GM12878 (cell line): Measurements from ENCODE around the gene ITSN1. TPM values are rescaled to one million over a fixed set of nuclear protein-coding genes. Genes with fewer than 3 reads are reported as not detected.

Source experiments
- CUX1 ChIP-seq: IDR thresholded peaks from 2 replicates; pipeline ENCODE4 v1.6.1; 2012; ENCODE audit warnings: improper control_type of control experiment, low read depth, low read length; ENCODE audit not compliant: insufficient replicate concordance
- GABPA ChIP-seq: IDR thresholded peaks from 2 replicates; pipeline ENCODE4 v1.6.1; 2014; ENCODE audit warnings: antibody characterized with exemption, low read depth, mild to moderate bottlenecking, inconsistent platforms
- LARP7 ChIP-seq: fragments of 450-650 bp; IDR thresholded peaks from 2 replicates; pipeline ENCODE4 v1.6.1; 2017; ENCODE audit warnings: mild to moderate bottlenecking
- NFYA ChIP-seq: IDR thresholded peaks from 2 replicates; pipeline ENCODE4 v1.6.1; 2011; ENCODE audit warnings: low read depth, mild to moderate bottlenecking, low read length, improper control_type of control experiment, borderline replicate concordance
- POLR2A ChIP-seq: IDR thresholded peaks from 2 replicates; pipeline ENCODE4 v1.6.1; 2011; ENCODE audit warnings: low read depth, mild to moderate bottlenecking, low read length
- SIN3A ChIP-seq: IDR thresholded peaks from 2 replicates; pipeline ENCODE4 v1.6.1; 2012; ENCODE audit warnings: low read depth, low read length, improper control_type of control experiment
- SIX5 ChIP-seq: IDR thresholded peaks from 2 replicates; pipeline ENCODE4 v1.6.1; 2011; ENCODE audit warnings: mild to moderate bottlenecking, low read depth, low read length, moderate library complexity; ENCODE audit not compliant: severe bottlenecking
- TAF1 ChIP-seq: IDR thresholded peaks from 2 replicates; pipeline ENCODE4 v1.6.1; 2011; ENCODE audit warnings: mild to moderate bottlenecking, low read depth, low read length, borderline replicate concordance
- TCF3 ChIP-seq: IDR thresholded peaks from 2 replicates; pipeline ENCODE4 v1.6.1; 2012; ENCODE audit warnings: low read depth, mild to moderate bottlenecking, low read length, borderline replicate concordance; ENCODE audit not compliant: insufficient read depth
- polyA plus RNA-seq, 11 experiments: library from polyadenylated mRNA; depleted of rRNA in 4 of 11; unstranded in 6 of 11; stranded (reverse) in 5 of 11; fragments of >200 nt; fragmentation: Nextera tagmentation in 4 of 11; fragmentation: Illumina TruSeq in 1 of 11; extraction: Ambion mirVana in 4 of 11; extraction: Trizol in 1 of 11; gene quantifications; 1 replicate in 1 of 11; 2 replicates in 10 of 11; pipeline versions ENCODE4 v1.2.1 to v1.2.3, GENCODE V29; 2011 to 2016; ENCODE audit warnings: inconsistent platforms in 2 of 11, missing spikeins in 2 of 11, low read depth in 1 of 11
- total RNA-seq, 4 experiments: library from RNA; depleted of rRNA in 3 of 4; stranded (reverse); fragments of >200 nt in 3 of 4; fragmentation: Illumina TruSeq in 1 of 4; extraction: Trizol in 1 of 4; gene quantifications; 2 replicates each; pipeline versions ENCODE4 v1.2.1 to v1.2.3, GENCODE V29; 2013 to 2021
- TF ChIP-seq, protein P1 (sequence below): IDR thresholded peaks from 2 replicates; pipeline ENCODE4 v1.6.1; 2012; ENCODE audit warnings: mild to moderate bottlenecking, low read depth, low read length
- TF ChIP-seq, protein P2 (sequence below): fragments of 150-350 bp; IDR thresholded peaks from 2 replicates; pipeline ENCODE4 v1.6.1; 2014; ENCODE audit warnings: mild to moderate bottlenecking, low read depth, low read length

ITSN1 gene
- total and polyA plus RNA-seq, 10 of the 15 experiments (the other 5 are each of a cell fraction or from before 2014, with no cell fraction given), result 0.89 to 10.6 (median 4.8) TPM

GRCh38 chr21:33641352-33642026, 812 bp upstream of the ITSN1 start, which contains the start of gene CRYZL1 (continued):
- TF ChIP-seq, protein P1, sequence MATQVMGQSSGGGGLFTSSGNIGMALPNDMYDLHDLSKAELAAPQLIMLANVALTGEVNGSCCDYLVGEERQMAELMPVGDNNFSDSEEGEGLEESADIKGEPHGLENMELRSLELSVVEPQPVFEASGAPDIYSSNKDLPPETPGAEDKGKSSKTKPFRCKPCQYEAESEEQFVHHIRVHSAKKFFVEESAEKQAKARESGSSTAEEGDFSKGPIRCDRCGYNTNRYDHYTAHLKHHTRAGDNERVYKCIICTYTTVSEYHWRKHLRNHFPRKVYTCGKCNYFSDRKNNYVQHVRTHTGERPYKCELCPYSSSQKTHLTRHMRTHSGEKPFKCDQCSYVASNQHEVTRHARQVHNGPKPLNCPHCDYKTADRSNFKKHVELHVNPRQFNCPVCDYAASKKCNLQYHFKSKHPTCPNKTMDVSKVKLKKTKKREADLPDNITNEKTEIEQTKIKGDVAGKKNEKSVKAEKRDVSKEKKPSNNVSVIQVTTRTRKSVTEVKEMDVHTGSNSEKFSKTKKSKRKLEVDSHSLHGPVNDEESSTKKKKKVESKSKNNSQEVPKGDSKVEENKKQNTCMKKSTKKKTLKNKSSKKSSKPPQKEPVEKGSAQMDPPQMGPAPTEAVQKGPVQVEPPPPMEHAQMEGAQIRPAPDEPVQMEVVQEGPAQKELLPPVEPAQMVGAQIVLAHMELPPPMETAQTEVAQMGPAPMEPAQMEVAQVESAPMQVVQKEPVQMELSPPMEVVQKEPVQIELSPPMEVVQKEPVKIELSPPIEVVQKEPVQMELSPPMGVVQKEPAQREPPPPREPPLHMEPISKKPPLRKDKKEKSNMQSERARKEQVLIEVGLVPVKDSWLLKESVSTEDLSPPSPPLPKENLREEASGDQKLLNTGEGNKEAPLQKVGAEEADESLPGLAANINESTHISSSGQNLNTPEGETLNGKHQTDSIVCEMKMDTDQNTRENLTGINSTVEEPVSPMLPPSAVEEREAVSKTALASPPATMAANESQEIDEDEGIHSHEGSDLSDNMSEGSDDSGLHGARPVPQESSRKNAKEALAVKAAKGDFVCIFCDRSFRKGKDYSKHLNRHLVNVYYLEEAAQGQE, result no peak
- TF ChIP-seq CUX1 (no peak), LARP7 (peak; percentile 67; the same call in 1 of the 2 replicates), TCF3 (no peak), SIN3A (peak; percentile 61; the same call in 1 of the 2 replicates), SIX5 (peak; percentile 82), POLR2A (peak; percentile 92), TAF1 (peak; percentile 62; the same call in 1 of the 2 replicates), GABPA (peak; percentile 58; the same call in 1 of the 2 replicates), NFYA (peak; percentile 29; the same call in 1 of the 2 replicates)
- TF ChIP-seq, protein P2, sequence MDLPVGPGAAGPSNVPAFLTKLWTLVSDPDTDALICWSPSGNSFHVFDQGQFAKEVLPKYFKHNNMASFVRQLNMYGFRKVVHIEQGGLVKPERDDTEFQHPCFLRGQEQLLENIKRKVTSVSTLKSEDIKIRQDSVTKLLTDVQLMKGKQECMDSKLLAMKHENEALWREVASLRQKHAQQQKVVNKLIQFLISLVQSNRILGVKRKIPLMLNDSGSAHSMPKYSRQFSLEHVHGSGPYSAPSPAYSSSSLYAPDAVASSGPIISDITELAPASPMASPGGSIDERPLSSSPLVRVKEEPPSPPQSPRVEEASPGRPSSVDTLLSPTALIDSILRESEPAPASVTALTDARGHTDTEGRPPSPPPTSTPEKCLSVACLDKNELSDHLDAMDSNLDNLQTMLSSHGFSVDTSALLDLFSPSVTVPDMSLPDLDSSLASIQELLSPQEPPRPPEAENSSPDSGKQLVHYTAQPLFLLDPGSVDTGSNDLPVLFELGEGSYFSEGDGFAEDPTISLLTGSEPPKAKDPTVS, result 0 out of 2 replicates have a peak, but pooled peaks have one; percentile 39
